Esophagus mucosa (tissue), 1 donor: Measurements from ENCODE around the gene EHBP1. TPM values are rescaled to one million over a fixed set of nuclear protein-coding genes. Genes with fewer than 3 reads are reported as not detected.
"Not testable (repeated sequence)": the region's sequence is repeated elsewhere in the genome, so short reads cannot be mapped to it uniquely, and the experiment has no call there.

ENCODE experiments used
- ATAC-seq: fragments of 200-7000 bp; cut with Tn5 transposase; one replicate; pipeline ENCODE4 v1.9.1; 2020
- total RNA-seq: library from RNA; stranded (reverse); gene quantifications from one replicate; pipeline ENCODE4 v1.2.4, GENCODE V29; 2023
- donor health status: DM: yes; HTN: yes; CAD: no.

Gene EHBP1
- total RNA-seq, 1 donor from 2014 or later = 75.8 TPM

DNA sequence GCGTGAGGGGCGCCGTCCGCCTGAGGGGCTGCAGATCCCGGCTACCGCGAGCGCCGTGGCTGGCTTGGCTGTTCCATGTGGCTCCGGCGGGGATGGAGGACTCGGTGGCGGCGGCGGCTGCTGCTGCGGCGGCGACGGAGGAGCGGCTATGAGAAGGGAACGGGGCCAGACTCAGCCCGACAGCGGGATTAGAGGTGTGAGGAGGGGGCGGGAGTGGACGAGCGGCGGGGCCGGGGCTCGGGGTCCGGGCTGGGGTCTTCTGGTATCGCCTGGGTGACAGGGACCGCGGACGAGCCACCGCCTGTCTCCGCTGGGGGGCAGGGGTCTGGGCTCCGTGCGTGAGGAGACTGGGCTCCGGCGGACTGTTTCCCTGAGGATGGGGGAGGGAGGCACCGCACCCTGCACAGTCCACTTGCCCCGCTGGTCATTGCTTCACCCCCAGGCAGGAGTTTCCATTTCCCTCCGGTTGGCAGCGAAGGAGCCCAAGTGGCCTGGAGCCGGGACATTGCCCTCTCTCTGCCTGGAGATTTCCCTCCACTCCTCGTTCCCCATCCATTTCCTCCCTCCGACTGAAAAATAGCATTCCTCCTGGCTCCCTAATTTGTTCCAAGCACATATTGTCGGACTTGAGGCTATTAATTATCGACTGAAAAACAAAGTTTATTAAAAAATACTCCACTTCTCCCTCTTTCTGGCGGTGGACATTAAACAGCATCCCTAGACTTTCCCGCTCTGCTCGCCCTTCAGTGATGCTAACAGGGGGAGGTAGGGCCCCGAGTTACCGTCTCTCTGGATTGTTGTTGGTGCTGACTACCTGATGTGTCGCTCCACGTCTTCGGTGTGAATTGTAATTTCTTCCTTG is 577 bp downstream of the EHBP1 start:
- ATAC-seq = peak; percentile 31

DNA sequence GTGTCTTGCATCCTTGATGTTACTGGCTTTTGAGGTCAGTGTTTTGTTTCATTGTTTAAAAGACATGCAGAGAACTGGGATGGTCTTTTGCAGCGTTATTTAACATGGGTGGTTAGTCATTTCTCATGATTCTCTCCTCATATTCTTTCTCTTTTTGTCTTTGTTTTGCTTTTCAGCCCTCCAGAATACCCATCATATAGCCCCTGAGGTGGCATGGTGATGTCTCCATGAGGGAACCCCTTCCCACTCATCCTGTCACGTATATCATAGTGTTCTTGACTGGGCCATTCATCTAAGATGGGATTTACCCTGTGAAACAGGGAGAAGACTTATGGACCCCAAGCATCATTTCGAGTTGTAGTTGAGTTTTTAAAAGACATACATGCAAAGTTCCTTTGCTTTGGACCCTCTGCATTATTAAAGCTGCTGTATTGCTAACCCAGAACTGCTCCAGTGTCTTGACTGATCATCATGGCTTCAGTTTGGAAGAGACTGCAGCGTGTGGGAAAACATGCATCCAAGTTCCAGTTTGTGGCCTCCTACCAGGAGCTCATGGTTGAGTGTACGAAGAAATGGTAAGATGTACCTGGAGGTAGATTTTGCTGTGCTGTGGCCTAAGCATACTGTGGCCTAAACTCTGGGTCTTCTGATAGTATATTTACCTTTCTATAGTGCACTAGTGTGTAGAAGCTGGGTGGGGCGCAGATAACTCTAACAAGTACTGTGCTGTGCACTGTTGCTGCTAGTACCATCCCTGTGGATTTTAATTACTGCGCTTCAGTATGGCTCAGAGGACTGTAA is 1.4 kb downstream of the EHBP1 start:
- no peak for ATAC-seq

DNA sequence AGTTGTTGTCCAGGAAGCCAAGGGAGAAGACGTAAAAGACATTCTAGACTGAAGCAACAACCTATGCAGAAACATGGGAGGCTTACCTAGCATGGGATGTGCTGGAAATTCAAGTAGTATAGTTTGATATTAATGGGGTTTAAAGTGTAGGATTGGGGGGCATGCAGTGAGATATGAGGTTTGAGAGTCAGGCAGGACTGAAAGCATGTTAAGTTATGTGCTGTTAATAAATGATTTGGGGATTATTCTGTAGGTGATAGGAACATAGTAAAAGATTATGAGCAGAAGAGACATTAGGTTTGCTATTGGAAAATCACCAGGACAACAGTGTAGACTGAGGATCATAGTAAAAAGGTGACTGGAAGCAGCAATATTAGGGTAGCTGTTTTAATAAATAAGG is 3.2 kb downstream of the EHBP1 start:
- ATAC-seq = no peak

DNA sequence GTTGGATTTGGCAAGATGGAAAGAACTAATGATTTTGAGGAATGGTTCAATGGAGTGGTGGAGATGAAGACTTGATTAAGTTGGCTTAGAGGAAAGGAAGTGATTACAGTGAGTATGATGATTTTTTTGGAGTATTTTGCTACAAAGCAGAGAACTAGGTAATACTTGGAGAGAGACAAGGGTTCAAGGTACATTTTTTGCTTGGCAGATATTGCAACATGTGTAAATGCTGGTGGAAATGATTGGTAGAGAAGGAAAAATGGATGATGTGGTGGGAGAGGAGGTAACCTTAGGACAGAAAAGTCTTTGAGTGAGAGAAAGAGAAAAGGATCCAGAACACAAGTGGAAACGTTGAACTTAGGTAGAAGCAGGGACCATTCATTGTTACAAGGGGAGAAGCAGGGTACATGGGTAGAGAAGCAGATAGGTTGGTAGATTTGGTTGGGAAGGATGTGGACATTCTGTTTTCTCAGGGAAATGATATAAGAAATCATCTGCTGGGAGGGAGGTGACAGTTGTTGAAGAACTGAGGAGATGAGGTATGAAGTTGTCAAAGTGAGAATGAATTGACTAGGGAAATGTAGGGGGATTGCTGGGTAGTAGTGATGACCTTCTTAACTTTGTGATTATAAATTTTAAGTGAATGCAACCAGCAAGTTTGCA is 6.5 kb downstream of the EHBP1 start:
- no peak for ATAC-seq

DNA sequence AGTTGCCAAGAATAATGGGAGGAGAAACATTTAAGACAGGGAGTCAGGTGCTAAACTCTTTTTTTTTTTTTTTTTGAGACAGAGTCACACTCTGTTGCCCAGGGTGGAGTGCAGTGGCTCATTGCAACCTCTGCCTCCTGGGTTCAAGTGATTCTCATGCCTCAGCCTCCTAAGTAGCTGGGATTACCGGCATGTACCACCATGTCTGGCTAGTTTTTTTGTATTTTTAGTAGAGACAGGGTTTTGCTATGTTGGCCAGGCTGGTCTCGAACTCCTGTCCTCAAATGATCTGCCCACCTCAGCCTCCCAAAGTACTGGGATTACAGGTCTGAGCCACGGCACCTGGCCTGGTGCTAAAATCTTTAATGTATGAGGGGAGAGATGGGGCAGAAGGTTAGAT is 7.7 kb downstream of the EHBP1 start:
- ATAC-seq = not testable (repeated sequence)

DNA sequence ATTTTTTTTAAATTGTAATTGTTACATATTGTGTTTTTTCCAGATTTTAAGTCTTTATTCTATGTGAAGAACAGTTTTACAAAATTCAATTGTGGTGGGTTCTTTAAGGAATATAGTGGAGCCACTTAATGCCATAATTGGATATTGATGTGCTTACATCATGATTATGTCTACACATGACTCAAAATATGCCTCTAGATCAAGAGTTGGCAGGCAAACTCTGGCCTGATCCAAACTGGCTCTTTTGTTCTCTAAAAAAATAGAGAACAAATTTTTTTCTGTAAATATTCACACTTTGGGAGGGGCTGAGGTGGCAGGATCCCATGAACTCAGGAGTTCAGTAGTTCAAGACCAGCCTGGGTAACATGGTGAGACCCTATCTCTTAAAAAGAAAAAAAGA is 8.3 kb downstream of the EHBP1 start:
- ATAC-seq = peak; percentile 26

DNA sequence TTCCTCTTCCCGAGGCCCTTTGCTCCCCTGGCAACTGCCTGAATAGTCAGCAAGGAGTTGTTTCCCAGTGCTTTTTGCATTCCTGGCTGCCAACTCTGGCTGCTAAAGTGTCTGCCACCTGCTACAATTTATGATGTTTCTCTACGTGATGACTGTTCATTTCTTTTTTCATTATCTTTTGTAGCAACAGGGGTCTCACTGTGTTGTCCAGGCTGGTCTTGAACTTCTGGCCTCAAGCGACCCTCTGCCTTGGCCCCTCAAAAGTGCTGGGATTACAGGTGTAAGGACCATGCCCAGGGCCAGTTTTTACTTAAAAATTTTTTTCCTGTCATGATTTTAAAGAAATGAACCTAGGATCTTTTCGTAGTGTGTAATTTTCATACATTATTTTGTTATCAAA is 11.3 kb downstream of the EHBP1 start:
- ATAC-seq = no peak

DNA sequence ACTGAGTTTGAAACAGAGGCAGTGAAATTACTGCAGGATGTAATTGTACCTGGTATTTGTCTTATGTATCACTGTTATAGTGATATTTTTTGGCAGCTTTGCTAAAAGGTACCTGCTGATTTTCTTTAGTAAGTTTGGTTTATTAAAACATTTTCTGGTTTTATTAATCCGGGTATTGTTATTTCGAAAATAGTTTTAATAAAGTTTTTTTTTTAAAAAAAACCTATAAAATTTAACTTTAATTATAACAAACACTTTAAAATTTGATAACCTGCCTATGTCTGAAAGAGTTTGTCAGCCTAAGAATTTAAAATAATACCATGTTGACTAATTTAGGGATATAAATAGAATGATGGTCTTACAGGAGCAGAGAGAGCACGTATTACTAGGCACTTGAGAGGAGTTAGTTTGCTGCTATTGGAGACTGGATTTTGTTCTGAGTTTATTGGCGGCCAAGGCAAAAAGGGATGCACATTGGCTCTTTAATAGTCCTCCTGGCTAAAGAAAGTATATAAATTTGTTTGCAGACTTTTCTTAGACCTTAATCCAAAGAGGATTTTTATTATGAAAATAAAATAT is 12.1 kb downstream of the EHBP1 start:
- no peak for ATAC-seq

DNA sequence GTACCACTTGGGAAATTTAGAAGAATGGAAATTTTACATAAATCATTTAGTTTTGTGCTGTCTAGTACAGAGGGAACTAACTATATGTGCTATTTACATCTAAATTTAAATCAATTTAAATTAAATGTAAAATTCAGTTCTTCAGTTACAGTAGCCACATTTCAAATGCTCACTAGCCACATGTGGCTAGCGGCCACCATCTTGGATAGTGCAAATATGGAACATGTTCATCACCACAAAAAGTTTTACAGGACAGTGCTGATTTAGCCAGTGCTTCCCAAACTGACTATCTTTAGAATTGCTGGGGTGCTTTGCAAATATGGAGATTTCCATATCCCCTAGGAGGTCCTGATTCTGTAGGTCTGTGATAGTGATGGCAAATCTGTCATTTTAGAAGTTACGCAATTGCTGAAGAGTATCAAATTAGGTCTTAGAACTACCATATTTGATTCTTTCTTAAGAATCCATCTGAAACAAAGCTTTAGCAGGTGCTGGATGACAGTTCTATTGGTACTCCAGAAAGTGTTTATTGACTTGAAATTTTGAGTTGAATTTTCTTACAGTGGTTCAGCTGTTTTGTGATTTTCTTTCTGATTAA is 12.8 kb downstream of the EHBP1 start:
- ATAC-seq = no peak

DNA sequence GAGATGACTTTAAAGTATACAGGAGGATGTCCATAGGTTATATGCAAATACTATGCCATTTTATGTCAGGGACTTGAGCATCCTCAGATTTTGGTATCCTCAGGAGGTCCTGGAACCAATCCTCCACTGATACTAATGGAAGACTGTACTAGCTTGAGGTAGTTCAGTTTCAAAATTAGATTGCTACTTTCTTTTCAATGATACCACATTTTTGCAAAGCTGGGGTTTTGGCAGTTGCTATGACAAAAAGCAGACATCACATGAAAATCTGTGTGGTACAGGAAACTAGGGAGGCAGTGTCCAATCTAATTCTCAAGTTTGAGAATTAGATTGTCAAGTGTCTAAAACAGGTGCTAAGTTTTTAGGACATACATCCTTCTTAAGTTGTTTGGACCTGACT is 14.2 kb downstream of the EHBP1 start:
- ATAC-seq = no peak

DNA sequence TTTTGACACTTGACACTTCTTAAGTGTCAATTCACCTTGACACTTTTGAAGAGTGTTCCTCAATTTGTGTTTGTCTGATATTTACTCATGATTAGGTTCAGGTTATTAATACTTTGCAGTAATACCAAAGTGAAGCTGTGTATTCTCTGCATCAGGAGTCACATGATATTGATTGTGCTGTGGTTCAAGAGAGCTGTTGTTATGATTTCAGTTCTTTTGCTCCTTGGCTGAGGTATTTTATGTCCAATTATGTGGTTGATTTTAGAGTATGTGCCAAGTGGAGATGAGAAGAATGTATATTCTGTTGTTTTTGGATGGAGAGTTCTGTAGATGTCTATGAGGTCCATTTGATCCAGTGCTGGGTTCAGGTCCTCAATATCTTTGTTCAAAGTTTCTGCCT is 17.2 kb downstream of the EHBP1 start:
- no peak for ATAC-seq

DNA sequence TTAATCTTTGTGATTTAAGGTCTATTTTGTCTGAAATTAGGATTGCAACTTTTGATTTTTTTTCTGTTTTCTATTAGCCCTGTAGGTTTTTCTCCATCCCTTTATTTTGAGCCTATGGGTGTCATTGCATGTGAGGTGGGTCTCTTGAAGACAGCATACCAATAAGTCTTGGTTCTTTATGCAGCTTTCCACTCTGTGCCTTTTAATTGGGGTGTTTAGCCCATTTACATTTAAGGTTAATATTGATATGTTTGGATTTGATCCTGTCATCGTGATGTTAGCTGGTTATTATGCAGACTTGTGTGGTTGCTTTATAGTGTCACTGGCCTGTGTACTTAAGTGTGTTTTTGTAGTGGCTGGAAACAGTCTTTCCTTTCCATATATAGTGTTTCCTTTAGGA is 17.7 kb downstream of the EHBP1 start:
- ATAC-seq = no peak

DNA sequence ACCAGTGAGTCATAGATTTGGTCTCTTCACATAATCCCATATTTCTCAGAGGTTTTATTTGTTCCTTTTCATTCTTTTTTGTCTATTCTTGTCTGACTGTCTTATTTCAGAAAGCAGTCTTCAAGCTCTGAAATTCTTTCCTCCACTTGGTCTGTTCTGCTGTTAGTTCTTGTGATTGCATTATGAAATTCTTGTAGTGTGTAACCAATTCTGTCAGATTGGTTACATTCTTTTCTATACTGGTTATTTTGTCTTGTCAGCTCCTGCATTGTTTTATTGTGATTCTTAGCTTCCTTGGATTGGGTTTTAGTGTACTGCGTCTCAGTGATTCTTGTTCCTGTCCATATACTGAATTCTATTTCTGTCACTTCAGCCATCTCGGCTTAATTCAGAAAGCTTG is 18.6 kb downstream of the EHBP1 start:
- no peak for ATAC-seq

DNA sequence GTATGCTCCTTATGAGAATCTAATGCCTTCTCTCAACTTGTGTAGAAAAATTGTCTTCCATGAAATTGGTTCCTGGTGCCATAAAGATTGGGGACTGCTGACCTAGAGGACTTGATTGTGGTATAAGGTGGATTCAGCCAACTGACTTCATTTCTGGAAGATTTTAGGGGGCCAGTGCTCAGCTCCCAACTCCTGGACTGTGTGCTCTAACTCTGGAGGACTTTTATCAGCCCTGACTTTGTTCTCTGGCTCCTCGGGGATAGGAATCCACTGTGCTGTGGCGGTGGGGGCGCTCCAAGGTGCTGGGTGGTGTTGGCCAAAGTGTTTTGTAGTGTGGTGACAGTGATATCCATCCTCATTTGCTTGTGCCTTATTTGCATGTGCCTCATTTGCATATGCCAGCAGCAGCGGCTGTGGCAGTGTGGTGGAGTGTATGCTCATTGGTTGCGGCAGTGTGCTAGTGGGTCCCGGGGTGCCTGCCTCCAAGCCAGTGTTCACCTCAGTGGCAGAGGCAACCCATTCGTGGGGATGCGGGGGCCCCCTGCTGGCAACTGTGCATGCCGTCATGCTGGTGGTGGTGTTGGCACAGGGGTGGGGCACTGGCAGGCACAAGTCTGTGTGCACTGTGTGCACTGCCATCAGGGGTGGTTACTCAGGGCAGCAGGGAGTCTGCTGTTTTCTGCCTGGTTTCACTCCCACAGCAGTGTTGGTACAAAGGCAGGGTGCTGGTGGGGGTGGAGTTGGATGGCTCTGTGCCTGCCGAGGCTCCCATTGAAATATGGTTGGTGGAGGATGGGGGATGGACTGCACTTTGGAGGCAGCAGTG is 19.6 kb downstream of the EHBP1 start:
- peak; percentile 88 for ATAC-seq

DNA sequence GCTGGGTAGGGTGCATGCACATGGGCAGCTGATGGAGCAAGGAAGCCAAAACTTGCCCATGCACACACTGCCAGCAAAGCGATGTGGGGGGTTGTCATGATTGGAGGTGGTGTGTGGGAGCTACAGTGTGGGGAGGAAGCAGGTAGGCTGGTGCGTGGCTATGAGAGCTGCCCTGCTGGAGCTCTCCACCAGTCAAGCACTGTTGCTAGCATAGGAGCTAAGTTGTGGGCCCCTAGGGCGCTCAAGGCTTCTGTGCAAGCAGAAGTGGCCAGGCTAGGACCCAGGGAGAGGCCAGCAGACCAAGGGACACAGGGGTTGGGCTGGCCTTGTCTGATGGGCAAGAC is 20.2 kb downstream of the EHBP1 start:
- peak; percentile 28 for ATAC-seq

DNA sequence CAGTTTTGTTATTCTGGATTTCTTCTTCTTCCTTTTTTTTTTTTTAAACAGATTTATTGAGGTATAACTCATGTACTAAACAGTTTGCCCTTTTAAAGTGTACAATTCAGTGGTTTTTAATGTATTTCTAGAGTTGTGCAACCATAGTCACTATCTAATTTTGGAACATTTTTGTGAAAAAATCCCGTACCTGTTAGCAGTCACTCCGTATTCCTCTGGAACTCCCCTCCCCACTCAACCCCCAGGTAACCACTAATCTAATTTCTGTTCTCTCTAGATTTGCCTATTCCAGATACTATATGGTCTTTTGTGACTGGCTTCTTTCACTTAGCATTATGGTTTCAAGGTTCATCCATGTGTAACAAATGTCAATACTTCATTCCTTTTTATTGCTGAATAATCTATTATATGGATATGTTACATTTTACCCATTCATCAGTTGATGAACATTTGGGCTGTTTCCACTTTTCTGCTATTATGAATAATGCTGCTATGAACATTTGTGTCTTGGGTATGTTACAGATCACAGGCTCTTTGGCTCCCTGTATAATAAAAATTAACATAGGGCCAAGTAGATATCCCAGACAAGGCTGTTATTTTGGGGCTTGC is 21.9 kb downstream of the EHBP1 start:
- no peak for ATAC-seq

DNA sequence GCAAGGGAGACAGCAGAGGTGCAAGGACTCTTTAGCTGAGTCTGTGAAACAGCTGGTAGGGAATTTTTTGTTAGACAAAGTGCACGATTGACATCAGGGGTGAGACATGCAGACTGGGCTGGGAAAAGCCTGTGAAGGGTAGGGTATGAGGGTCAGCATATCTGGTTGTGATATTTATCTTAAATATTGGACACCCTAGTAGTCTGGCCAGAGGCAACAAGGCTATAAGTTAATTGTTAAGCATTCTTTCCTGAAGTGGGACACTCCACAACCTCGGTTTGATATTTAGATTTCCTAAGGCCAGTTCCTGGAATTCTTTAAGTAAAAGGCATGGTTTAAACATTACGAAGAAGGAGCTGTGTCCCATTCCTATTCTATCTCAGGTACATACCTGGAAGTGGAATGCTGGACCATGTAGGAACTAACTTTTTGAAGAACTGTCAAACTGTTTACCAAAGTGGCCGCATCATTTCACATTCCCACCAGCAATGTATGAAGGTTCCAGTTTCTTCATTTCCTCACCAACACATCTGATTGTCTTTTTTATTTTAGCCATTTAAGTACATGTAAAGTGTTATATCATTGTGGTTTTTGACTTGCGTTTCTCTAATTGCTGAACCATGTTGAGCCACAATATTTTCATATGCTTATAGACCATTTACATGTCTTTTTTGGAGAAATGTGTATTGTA is 22.5 kb downstream of the EHBP1 start:
- no peak for ATAC-seq

DNA sequence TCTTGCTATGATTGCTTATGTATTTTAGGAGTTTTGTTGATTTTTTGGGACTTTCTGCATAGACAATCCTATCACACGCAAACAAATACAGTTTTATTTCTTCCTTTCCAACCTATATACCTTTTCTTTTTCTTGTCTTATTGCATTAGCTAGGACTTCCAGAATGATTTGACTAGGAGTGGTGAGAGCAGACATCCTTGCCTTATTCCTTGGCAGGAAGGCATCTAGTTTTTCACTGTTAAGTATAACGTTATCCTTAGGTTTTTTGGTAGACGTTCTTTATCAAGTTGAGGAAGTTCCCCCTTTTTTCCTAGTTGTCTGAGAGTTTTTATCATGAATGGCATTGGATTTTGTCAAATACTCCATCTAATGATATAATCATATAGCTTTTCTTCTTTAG is 25.8 kb downstream of the EHBP1 start:
- ATAC-seq = no peak

DNA sequence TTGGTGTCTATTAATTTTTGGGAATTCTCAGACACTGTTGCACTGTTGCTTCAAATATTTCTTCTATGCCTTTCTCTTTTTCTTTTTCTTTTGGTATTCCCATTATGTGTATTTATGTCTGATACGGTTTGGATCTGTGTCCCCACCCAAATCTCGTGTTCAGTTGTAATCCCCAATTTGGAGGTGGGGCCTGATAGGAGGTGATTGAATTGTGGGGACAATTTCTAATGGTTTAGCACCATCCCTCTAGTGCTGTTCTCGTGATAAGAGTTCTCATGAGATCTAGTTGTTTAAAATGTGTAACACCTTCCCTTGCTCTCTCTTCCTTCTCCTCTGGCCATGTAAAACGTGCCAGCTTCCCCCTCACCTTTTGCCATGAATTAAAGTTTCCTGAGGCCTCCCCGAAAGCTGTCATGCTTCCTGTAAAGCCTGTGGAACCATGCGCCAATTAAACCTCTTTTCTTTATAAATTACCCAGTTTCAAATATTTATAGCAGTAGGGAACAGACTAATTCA is 26.8 kb downstream of the EHBP1 start:
- ATAC-seq = no peak

DNA sequence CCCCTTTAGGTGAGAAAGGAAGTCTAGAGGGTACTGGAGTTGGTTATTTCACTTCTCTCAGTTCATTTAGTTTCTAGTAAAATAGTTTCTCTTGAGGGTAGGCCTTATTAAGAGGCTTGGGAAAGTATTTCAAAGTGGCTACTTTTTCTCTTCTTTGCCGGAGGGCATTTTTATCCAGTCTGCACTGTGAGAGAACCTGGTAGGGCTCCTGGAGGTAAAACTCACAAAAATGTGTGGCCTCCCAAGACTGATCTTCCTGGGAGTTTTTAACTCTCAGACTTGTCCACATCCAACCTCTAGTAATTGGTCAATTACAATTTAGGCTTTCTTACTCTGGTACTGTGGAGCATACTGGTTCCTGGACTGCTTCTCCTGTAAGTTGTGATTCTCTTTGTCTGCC is 28.0 kb downstream of the EHBP1 start:
- ATAC-seq = no peak
